ENCODE results near the gene SMIM41.

SMIM41 gene

DNA sequence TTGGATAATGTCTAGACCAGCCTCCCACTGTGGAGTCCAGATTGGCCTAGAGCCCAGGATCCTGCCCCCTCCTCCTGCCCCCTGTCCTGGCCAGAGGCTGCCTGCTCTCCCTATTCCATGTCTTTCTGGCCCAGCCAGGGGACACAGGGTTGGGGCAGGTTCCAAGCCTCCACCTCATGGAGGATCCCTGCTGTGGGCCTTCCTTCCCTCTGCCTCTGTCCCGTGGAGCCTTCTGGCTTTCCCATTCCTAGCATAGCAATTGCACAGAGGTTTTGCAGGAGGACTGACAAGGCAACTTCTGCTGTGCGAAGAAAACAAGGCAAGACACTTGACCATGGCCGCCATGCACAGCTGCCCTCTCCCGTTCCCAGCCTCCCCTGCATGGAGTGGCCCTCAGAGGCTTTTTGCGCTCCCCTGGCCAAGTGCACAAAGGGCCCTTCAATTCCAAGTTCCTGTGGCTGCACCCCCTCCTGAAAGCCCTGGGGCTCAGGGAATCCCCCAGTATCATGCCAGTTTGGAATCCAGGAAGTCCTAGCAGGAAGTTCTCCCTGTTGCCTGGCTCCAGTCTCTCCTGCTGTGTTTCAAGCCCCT is 70.2 kb downstream of the SMIM41 start:
- no peak for DNase-seq

DNA sequence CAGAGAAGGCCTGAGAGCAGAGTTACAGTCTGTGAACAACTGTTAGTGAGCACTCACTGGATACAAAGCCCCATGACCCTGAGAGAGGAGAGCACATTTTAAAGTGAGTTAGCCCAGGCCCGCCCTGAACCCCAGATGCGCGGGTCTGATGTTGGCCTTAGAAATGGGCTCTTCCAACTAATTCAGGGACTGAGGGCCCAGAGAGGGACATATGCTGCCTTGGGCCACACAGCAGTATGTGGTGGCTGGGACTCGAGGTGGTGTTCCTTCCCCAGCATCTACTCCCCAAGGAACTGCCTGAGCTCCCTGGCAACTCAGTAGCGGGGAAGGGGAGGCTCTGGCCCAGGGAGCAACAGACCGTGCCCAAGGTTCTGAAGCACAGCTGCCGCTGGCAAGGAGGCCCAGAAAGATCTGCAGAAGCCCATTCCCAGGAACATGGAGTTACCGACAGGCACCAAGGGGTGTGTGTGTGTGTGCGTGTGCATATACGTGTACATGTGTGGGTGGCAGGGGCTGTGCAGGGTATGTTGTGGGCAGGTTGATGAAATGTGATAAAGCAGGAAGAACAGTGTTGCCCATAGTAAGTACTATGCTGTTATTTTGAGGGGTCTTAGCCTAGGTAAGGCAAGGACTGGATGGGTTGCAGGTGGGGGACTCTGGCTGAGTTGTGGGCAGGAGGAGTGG is 71.8 kb downstream of the SMIM41 start:
- no peak for DNase-seq

DNA sequence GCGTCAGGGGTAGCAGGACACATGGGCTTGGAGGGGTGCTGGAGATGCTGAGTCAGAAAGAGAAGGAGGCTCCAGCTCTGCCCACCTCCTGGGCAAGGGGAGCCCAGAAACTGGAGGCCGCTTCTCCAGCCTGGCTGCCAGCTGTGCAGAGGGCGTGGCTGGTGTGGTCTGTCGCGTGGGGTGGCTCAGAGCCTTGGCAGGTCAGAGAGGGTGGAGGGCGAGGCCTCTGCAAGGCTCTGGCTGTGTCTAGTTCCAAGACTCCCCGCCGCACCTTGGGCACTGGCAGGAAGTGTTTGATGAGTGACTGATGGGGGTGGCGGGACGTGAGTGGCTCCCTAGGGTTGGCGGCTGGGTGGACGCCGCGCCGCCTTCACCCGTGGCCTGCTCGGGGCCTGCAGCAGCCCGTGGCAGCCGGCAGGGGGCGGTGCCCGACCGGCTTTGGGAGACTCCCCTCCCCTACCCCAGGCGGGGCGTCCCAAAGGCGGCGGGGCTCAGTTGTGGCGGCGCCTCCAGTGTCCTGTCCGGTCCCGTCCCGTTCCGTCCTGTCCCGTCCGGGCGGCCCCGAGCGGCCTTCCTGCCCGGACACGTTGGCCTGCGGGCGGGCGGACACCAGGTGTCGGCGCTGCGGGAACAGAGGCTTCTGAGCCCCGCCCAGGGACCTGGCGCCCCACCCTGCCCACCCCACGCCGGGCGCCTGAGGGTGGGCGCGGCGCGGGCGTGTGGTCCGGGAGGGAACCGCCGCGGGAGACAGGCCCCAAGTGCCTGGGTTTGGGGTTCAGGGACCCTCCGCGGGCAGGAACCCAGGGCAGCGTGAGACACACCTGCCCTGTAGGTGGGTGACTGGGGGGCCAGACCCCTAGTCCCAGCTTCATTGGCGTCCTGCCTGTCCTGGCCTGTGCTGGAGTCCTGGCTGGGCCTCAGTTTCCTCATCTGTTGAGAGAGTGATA is 72.6 kb downstream of the SMIM41 start:
- no peak for DNase-seq

DNA sequence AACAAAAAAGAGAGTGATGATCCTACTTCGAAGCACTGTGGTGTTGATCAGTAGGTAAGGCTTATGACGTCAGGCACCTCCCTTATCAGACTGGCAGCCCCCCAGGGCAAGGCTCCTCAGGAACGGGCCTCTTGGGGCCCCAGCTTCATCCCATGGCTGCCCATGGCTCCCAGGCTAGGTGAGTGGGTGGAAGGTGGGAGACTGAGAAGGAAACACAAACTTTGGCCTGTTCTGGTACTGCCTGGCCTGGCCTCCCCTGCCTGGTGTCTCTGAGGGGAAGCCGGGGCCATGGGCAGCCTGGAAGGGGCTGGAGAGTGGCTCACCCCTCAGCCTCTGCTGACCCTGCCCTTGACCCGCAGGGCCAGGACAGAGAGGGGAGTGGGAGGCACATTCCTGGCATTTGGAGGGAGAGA is 73.4 kb downstream of the SMIM41 start:
- DNase-seq, result no peak

DNA sequence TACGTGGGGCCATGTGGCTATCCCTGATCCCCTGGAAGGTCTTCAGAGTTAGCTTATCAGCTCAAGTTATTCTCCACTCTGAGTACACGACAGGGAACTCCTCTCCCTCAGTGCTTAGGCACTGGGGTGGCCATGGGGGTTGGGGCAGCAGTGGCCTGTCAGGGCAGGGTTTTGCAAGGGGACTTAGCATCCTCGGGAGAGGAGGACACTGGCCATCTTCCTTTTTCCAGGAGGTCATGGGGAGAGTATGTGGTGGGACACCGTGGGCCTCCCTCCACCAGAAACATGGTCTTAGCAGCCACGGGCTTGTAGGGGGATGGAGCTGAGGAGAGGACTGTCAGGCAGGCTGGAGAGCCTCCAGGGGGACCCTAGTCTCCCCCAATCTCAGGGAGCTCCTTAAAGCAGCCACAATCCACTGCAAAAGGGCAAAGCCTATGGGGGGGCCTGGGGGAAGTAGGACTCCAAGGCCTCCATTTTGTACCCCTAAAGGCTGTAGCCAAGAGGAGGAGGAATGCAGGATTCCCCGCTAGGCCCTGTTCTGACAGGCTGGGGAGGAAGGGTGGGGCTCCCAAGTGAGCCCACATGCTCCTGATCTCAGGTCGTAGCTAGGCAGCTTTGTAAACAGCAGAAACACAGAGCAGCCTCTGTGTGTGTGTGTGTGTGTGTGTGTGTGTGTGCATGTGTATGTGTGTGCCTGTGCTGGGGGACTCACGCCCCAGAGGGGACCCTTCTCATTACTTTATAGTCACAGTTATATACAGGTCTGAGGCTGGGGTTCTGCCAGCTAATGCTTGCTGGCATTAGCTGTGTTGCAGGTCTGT is 75.8 kb downstream of the SMIM41 start:
- DNase-seq, result no peak

DNA sequence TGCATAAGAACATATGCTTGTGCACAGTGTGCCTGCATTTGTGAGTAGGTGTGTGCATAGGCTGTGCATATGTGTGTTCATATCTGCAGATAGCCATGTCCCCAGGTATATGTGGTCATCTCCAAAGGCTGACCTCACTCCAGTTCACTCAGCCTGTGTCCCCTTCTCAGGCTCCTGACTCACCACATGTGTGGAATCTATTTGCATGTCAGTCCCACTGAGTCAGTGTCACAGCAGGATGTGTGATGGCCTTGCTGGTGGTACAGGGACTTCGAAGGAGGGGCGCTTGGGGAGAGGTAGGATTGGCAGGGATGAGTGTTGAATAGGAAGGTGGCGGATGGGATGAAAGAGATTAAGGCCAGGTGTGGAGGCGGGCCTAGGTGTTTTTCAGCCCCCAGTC is 76.8 kb downstream of the SMIM41 start:
- DNase-seq, result no peak

DNA sequence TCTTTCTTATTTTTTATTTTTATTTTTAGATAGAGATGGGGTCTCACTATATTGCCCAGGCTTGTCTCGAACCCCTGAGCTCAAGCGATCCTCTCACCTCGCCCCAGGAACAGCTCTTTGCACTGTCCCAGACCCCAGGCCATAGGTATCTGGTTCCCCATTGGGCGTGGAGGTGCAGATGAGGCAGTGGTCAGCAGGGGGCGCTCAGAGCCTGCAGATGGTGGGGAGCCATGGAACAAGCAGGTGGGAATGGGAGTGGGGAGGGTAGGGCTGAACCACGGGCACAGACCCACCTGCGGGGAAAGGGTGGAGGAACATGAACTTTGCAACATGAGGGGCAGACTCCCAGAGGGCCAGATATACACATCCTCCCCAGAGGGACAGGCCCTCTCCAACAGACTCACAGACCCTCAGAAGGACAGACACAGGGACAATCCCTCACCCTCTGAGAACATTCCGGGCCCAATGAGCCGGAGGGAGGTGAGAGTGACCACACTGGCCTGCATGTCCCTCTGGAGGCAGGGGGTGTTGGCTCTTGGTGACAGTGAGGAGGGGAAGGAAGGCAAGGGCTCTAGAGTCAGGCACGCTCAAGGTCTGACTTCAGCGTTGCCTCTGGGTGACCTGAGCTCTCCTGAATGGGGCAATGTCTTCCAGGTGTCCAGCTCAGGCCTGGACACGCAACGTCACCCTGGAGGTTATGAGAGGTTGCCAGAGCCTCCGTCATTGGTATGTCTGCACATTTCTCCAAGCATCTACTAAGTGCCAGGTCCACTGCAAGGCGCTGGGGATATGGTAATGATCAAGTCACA is 77.5 kb downstream of the SMIM41 start:
- peak; percentile 35 for DNase-seq

DNA sequence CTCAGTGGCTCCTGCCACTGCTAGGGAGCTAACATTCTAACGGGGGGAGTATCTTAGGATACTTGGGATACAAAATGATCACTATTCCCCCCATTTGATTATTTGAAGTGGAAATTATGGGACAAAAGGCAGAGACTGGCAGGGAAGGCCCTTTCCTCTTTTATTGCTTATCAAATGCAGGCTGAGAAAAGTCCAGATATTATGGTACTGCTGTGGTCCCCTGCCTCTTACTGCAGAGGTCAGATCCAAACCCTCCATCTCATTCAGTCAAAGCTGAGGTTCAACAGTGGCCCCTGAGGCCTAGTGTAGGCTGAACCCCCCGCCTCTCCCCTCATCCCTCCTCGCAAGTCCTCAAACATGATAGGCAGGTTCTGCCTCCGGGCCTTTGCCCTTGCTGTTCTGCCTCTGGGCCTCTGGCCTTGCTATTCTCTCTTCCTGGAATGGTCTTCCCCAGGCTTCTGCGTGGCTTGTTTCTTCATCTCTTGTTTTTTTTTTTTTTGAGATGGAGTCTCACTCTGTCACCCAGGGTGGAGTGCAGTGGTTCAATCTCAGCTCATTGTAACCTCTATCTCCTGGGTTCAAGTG is 78.2 kb downstream of the SMIM41 start:
- no peak for DNase-seq
